ENCODE results near the gene AP1S3.

DNA sequence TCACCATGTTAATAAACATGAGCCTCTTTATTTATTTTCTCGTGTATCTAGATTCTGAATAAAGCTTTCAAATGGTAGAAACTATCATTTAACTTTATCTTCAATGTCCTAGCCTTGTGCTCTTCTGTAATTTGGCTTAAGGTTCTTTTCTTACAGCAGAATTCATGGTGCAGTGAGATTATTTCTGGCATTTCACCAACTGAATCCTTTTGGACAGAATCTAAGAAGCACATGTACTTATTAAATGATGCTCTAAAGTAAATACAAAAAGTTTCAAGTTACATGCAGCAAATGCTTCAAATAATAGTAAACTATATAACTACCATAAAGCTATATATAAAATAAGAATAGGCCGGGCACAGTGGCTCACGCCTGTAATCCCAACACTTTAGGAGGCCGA is 65.9 kb downstream of the AP1S3 start:
- TF ChIP-seq FOXA1 (IDR thresholded peaks at IDR 0.05) (no peak), TARDBP (IDR thresholded peaks at IDR 0.05) (no peak), SUZ12 (IDR thresholded peaks at IDR 0.05) (no peak), ARNT (IDR thresholded peaks at IDR 0.05) (no peak), ZNF384 (IDR thresholded peaks at IDR 0.05) (no peak), ELF4 (IDR thresholded peaks at IDR 0.05) (no peak), SP1 (IDR thresholded peaks at IDR 0.05) (no peak), FOXK2 (IDR thresholded peaks at IDR 0.05) (no peak)

Data from HEK293T (cell line).